GM19463 (cell line): Measurements from ENCODE around the gene BABAM2.
"Not testable (repeated sequence)": the region's sequence is repeated elsewhere in the genome, so short reads cannot be mapped to it uniquely, and the experiment has no call there.

Experiments used
- ATAC-seq: cut with Tn5 transposase; IDR thresholded peaks from one replicate; pipeline ENCODE4 v1.9.1; 2021; ENCODE audit warnings: mild to moderate bottlenecking, moderate library complexity; ENCODE audit not compliant: unreplicated experiment

The BABAM2 gene

GRCh38 chr2:27968957-27969356 is 78.4 kb downstream of the BABAM2 start:
- ATAC-seq = not testable (repeated sequence)

GRCh38 chr2:27972311-27972710 is 81.8 kb downstream of the BABAM2 start:
- ATAC-seq = no peak

- no peak for ATAC-seq
These were observed 83.1 kb downstream of the BABAM2 start for GRCh38 chr2:27973592-27973991.

- no peak for ATAC-seq
These were observed 85.8 kb downstream of the BABAM2 start for GRCh38 chr2:27976308-27976707.

GRCh38 chr2:27977731-27978312 is 87.3 kb downstream of the BABAM2 start:
- ATAC-seq = no peak

GRCh38 chr2:27978761-27979160 is 88.2 kb downstream of the BABAM2 start:
- ATAC-seq = not testable (repeated sequence)

- no peak for ATAC-seq
These were observed 89.7 kb downstream of the BABAM2 start for GRCh38 chr2:27980242-27980641.

GRCh38 chr2:27984153-27984552 is 93.6 kb downstream of the BABAM2 start:
- no peak for ATAC-seq

GRCh38 chr2:27988306-27988705 is 97.8 kb downstream of the BABAM2 start:
- ATAC-seq = no peak

GRCh38 chr2:27988718-27989117 is 98.2 kb downstream of the BABAM2 start:
- ATAC-seq = no peak

- no peak for ATAC-seq
These were observed 98.6 kb downstream of the BABAM2 start for GRCh38 chr2:27989149-27989548.

GRCh38 chr2:27990030-27990590 is 99.6 kb downstream of the BABAM2 start:
- ATAC-seq = no peak

GRCh38 chr2:27991146-27991545 is 100.6 kb downstream of the BABAM2 start:
- no peak for ATAC-seq

- ATAC-seq = no peak
These were observed 102.4 kb downstream of the BABAM2 start for GRCh38 chr2:27992787-27993401.

GRCh38 chr2:27993402-27993787 is 102.9 kb downstream of the BABAM2 start:
- ATAC-seq = no peak

- ATAC-seq = no peak
These were observed 103.6 kb downstream of the BABAM2 start for GRCh38 chr2:27993950-27994728.

GRCh38 chr2:27996156-27996922 is 105.8 kb downstream of the BABAM2 start:
- no peak for ATAC-seq

- ATAC-seq = no peak
These were observed 109.8 kb downstream of the BABAM2 start for GRCh38 chr2:28000287-28000686.

GRCh38 chr2:28002181-28002580 is 111.7 kb downstream of the BABAM2 start:
- no peak for ATAC-seq

GRCh38 chr2:28004086-28004485 is 113.6 kb downstream of the BABAM2 start:
- ATAC-seq = no peak

GRCh38 chr2:28009732-28010131 is 119.2 kb downstream of the BABAM2 start:
- no peak for ATAC-seq
